ENCODE data around the gene DNAJC6.
"Not testable (repeated sequence)": the region's sequence is repeated elsewhere in the genome, so short reads cannot be mapped to it uniquely, and the experiment has no call there.

DNAJC6 gene

DNA sequence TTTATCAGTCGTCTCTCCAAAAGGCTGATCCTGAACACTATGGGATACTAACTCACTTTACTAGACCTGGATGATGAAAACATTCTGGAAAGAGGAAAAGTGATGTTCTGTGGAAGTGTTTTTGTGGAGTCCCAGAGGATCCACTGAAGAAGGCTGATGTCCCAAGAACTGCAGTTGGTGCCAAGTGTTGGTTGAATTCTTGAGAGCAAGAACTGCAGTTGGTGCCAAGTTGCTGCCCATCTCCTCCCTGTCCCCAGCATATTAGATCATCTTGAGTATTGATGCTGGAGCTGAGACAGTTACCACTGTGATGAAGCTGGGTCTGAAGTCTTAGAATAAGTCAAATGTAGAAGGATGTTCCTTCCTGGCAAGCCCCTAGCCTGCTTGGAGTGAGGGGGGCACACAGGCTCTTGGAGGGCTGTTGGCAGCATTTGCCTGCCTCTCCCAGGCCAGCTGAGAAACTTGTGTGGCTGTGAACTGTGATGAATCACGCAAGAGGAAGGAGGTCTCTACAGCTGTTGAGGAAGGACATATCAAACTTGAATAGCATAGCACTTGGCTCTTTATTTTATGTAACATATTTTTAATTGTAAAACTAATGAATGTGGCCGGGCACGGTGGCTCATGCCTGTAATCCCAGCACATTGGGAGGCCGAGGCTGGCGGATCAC lies 48.1 kb downstream of the DNAJC6 start:
- no peak for DNase-seq

DNA sequence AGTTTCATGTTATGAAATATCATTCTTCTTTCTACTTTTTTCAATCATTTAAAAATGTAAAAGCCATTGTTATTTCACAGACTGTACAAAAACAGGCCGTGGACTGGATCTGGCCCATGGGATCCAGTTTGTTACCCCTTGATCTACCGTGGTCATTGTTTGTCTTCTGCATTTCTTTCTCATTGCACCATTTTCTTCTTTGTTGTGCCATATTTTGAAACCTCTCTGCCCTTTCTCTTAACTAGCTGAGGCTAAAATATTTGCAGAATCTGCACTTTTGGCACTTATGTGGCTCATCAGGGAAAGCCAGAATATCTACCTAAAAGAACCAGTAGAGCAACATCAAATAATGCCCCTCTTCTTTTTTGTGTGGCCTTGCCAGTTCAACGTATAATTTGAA lies 50.5 kb downstream of the DNAJC6 start:
- no peak for DNase-seq

GRCh38 chr1:65360648-65361047 lies 51.3 kb downstream of the DNAJC6 start:
- DNase-seq = no peak

DNA sequence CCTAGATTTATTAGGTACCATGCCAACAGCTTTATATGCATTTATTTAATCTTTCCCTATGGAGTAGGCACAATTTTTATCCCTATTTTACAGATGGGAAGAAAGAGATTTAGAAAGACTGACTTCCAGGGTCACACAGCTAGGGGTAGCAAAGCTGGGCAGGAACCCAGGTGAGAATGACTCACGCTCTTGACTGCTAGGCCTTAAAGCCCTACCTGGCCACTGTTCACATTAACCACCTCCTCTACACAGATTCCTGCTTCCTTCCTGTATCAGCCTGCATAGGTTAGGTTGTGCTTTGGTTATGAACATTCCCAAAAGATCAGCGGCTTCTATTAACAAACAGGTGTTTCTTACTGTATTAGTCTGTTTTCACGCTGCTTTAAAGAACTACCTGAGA lies 53.2 kb downstream of the DNAJC6 start:
- DNase-seq = no peak

GRCh38 chr1:65363484-65363883 lies 54.1 kb downstream of the DNAJC6 start:
- no peak for DNase-seq

- DNase-seq = no peak
Measured at GRCh38 chr1:65368403-65368802, 59.1 kb downstream of the DNAJC6 start.

GRCh38 chr1:65371544-65371943 lies 62.2 kb downstream of the DNAJC6 start:
- no peak for DNase-seq

DNA sequence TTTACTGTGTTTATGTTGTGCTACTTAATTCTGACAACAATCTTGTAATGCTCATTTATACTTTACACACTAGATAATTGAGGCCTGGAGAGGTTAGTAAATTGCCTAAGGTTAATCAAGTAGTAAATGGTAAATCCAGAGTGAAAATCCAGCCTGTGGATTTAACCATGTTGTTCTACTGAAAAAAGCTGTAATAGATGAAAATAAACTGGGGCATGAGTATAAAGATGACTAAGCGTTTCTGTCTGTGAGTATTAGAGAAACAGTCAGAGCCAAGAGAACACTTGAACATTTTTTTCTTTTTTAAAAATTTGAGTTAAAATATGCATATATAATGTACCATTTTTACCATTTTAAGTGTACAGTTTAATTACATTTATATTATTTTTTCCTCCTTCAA lies 63.2 kb downstream of the DNAJC6 start:
- DNase-seq = no peak

- DNase-seq = no peak
Measured at GRCh38 chr1:65377496-65378246, 68.3 kb downstream of the DNAJC6 start.

DNA sequence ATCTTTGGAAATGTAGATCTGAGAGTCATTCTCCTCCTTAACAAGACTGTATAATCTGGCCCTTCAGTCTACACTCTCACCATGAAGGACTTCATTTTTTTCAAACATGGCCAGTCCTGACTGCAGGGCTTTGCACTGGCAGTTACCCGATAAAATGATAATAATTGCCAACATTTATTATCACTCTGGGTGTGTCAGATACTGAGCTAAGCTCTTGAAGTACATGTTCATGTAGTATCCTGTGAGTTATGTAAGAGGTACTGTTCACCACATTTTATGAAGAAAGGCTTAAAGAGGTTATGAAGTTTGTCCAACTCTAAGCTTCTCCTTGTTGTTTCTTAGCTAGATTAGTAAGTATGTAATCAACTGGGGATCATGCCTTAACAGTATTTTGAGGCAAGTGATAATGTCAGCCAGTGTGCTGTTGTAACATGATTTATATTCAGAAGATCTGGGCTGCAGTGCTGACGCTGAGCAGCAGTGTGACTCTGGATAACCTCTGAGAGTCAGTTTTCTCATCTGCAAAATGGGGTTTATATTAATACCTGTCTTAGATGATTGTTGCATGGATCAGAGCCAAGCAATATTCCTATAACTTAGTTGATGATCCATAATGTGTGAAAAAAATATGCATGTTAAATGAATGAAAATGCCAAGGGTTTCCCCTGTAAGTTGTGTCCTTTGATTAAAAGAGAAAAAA lies 69.1 kb downstream of the DNAJC6 start:
- DNase-seq = no peak

DNA sequence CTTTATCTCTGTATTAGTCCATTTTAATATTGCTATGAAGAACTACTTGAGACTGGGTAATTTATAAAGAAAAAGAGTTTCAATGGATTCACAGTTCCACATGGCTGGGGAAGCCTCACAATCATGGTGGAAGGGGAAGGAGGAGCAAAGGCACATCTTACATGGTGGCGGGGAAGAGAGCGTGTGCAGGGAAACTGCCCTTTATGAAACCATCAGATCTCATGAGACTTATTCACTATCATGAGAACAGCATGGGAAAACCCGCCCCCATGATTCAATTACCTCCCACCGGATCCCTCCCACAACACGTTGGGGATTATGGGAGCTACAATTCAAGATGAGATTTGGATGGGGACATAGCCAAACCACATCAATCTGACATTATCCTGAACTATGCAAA lies 75.1 kb downstream of the DNAJC6 start:
- not testable (repeated sequence) for DNase-seq

- DNase-seq = no peak
Measured at GRCh38 chr1:65386439-65386838, 77.1 kb downstream of the DNAJC6 start.

GRCh38 chr1:65387821-65388220 lies 78.5 kb downstream of the DNAJC6 start:
- DNase-seq = no peak

DNA sequence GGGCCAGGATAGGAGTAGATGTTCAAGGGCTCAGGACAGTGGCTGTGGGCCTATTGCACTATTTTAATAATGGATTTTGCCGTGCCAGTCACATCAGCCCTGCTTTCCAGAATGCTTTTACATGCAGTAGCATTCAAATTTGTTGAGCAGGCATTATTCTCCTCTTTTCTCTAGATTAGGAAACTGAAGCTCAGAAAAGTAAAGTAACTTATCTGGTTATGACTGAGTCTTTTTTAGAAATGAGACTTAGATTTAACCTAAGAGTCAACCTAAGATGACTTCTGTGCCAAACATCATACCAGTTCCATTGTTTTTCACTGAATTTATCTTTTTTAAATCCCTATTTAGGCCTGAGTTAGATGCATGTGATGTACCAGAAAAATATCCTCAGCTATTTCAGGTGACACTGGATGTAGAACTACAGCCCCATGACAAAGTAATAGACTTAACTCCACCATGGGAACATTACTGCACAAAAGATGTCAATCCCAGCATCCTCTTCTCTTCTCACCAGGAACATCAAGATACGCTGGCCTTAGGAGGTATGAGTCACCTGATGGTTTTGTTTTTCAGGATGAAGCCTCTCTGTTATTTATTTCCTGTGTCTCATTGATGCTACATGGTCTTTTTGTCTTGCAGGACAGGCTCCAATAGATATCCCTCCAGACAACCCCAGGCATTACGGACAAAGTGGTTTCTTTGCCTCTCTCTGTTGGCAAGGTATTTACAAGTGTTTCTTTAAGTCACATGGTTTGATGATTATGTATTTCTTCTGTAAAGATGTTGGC lies 79.8 kb downstream of the DNAJC6 start:
- peak in 1 of 5 donors; percentile 23 for DNase-seq

DNA sequence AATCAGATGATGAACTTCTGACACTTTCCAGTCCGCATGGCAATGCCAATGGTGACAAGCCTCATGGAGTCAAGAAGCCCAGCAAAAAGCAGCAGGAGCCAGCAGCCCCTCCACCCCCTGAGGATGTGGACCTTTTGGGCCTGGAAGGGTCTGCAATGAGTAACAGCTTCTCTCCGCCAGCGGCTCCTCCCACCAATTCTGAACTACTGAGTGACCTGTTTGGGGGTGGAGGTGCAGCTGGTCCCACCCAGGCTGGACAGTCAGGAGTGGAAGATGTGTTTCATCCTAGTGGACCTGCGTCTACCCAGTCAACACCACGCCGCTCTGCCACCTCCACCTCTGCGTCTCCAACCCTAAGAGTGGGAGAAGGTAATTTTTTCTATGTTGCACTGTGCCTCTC lies 83.2 kb downstream of the DNAJC6 start:
- no peak for DNase-seq

- peak in 1 of 5 donors; percentile 94 for DNase-seq
Measured at GRCh38 chr1:65393347-65393746, 84.0 kb downstream of the DNAJC6 start.

DNA sequence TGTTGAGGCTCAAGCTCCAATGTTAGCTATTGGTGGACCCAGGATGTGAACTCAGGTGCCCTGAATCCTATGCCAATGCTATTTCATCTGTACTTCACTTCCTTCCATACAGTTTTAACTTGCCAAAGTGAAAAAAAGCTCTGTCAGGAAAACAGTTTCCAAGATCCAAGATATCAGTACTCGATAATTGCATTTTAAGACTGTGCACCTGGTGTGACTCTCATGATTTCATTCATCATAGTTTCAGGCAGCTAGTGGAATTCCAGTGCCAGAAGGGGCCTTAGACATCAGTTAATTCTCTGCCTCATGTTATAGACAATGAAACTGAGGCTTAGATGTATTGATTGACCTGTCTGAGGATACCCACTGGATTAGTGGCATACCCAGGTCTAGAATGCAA lies 84.6 kb downstream of the DNAJC6 start:
- DNase-seq = no peak

DNA sequence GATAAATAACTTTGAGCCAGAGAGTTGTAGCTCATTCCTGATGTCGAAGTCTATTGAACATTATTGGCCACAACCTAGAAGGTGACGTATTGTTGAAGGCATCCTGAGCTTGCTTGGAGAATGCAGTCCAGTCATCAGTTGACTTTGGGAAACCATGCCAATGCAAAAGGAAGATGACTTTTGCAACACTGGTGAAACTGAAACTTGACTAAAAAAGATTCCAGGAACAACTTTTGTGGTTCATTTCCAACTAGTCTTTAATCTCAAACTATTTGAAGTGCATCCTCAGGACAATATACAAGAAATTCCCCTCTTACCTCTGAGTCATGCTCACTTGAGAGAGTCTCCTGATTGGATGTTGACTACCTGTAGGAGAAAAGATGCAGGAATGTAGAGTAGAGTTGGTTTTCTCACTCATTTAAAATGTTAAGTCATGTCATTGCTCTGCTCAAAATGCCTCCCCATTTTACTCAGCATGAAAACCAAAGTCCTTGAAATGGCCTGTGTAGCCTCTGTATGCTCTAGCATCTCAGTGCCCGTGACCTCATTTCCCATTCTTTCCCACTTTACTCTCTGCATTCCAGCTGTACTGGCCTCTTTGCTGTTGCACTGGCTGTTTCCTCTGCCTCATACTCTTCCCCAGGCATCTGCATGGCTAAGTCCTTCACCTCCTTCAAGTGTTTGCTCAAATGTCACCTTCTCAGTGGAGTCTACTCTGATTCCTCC lies 86.7 kb downstream of the DNAJC6 start:
- DNase-seq = peak in 1 of 5 donors; percentile 84

- DNase-seq = peak in 1 of 5 donors; percentile 51
Measured at GRCh38 chr1:65398083-65398482, 88.7 kb downstream of the DNAJC6 start.

- DNase-seq = no peak
Measured at GRCh38 chr1:65399003-65399402, 89.7 kb downstream of the DNAJC6 start.

DNA sequence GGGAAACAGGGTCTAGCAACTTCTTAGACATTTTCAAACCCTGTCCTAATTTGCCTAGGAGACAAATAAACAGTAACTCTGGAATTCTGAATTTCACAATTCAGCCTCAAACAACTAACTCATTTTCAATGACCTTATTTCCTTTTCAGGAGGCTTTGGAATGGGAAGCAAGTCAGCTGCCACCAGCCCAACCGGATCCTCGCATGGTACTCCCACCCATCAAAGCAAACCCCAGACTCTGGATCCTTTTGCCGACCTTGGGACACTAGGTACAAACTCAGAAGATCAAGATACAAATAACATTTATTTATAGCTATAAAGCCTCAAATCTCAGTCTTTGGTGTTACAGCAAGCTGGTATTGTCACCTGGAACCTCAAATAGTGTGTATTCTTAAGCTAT lies 92.3 kb downstream of the DNAJC6 start:
- no peak for DNase-seq

GRCh38 chr1:65404941-65405340 lies 95.6 kb downstream of the DNAJC6 start:
- DNase-seq = no peak
